Measurements from ENCODE around the gene FAM184B.

- TF ChIP-seq CTCF (conservative IDR thresholded peaks at IDR 0.05; ENCODE audit: low read depth, low read length) (no peak), EZH2phosphoT487 (IDR thresholded peaks at IDR 0.05; ENCODE audit: borderline replicate concordance, low read length) (no peak)
Measured at GRCh38 chr4:17618926-17619325, 162.5 kb downstream of the FAM184B start.
